Ovary (tissue), 3 donors: ENCODE measurements around the gene TMEM260.

Experiments
- EP300 ChIP-seq: sonication (generic); formaldehyde crosslinking; IDR thresholded peaks from one replicate; pipeline ENCODE4 v1.6.1; 2017; ENCODE audit warnings: antibody characterized with exemption
- TF ChIP-seq, protein P1 (sequence below), 3 donors: fragments of 450-650 bp in 2 of 3; fragments of 200-600 bp in 1 of 3; IDR thresholded peaks; one replicate each; pipeline versions ENCODE4 v1.5.1 to v1.8.0; 2016 to 2022; ENCODE audit warnings: antibody characterized with exemption in 3 of 3, mild to moderate bottlenecking in 1 of 3
- donor health status: DM: no; HTN: no; CAD: no.

DNA sequence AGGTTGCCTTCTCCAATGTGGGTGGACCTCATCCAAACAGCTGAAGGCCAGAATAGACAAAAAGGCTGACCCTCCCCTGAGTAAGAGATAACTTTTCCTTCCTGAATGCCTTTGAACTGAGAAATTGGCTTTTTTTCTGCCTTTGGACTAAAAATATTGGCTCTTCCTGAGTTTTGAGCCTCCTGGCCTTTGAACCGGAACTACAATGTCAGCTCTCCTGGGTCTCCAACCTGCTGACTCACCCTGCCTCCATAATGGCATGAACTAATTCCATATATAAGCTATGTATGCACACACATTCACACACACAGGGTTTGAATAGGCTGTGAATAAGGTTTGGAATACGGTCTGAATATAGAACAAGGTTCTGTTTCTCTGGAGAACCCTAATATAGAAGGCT, 39.7 kb upstream of the TMEM260 start:
- no peak for TF ChIP-seq EP300
- TF ChIP-seq, protein P1, sequence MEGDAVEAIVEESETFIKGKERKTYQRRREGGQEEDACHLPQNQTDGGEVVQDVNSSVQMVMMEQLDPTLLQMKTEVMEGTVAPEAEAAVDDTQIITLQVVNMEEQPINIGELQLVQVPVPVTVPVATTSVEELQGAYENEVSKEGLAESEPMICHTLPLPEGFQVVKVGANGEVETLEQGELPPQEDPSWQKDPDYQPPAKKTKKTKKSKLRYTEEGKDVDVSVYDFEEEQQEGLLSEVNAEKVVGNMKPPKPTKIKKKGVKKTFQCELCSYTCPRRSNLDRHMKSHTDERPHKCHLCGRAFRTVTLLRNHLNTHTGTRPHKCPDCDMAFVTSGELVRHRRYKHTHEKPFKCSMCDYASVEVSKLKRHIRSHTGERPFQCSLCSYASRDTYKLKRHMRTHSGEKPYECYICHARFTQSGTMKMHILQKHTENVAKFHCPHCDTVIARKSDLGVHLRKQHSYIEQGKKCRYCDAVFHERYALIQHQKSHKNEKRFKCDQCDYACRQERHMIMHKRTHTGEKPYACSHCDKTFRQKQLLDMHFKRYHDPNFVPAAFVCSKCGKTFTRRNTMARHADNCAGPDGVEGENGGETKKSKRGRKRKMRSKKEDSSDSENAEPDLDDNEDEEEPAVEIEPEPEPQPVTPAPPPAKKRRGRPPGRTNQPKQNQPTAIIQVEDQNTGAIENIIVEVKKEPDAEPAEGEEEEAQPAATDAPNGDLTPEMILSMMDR (IDR thresholded peaks at IDR 0.05): no peak
